ENCODE results near the gene HNRNPF. TPM values are rescaled to one million over a fixed set of nuclear protein-coding genes. Genes with fewer than 3 reads are reported as not detected.

Gene HNRNPF
- total and polyA plus RNA-seq, 12 donors = 48.7 to 207 (median 139) TPM

GRCh38 chr10:43362191-43362839, 46.7 kb downstream of the HNRNPF start:
- 1 to 14% (median 5%) methylated on average over 15 to 48 of the region's 48 CpGs for WGBS, 4 donors
- Histone ChIP-seq H3K4me3 (peak overlapping the region in 3 of 4 donors; percentile 43 to 86 (median 65)), H3K36me3 (replicated peaks in 1 of 2) (no peaks in the 10 kb centered on the region), H3K27ac (peak overlapping the region; percentile 7 to 74 (median 65)), H3K9me3 (replicated peaks in 1 of 3) (no peaks in the 10 kb centered on the region), H3K27me3 (no peaks in the 10 kb centered on the region), H3K4me1 (replicated peaks in 1 of 2) (peaks cover 9% of the 10 kb centered on the region in 2 donors)
- TF ChIP-seq CTCF (IDR thresholded peaks at IDR 0.05) = peak; percentile 21 to 43 (median 38)
- peak; percentile 31 to 71 for TF ChIP-seq POLR2A (IDR thresholded peaks at IDR 0.05)
- peak; percentile 97 to 99 (median 99) for DNase-seq
- intact Hi-C loops (cut with DNase I) = no loop called here

GRCh38 chr10:43361547-43362190, 47.3 kb downstream of the HNRNPF start:
- Histone ChIP-seq H3K27me3 (no peaks in the 10 kb centered on the region), H3K27ac (peak overlapping the region in 3 of 5 donors; percentile 49 to 74 (median 72)), H3K4me1 (replicated peaks in 1 of 2) (peaks cover 9% of the 10 kb centered on the region in 2 donors), H3K4me3 (peak overlapping the region in 3 of 4 donors; percentile 43 to 86 (median 65)), H3K36me3 (replicated peaks in 1 of 2) (no peaks in the 10 kb centered on the region), H3K9me3 (replicated peaks in 1 of 3) (no peaks in the 10 kb centered on the region)
- DNase-seq = no peak
- intact Hi-C loops (cut with DNase I) = no loop called here
- TF ChIP-seq POLR2A (IDR thresholded peaks at IDR 0.05) (no peak), CTCF (IDR thresholded peaks at IDR 0.05) (no peak)
- WGBS, 4 donors = 15 to 31% (median 20%) methylated on average over 8 to 21 of the region's 21 CpGs

GRCh38 chr10:43360086-43360485, 48.9 kb downstream of the HNRNPF start:
- intact Hi-C loops (cut with DNase I) = no loop called here
- WGBS, 4 donors = 70 to 83% (median 74%) methylated on average over 6 of the region's 6 CpGs
- Histone ChIP-seq H3K27me3 (no peaks in the 10 kb centered on the region), H3K27ac (no peak overlapping the region), H3K9me3 (replicated peaks in 1 of 3) (no peaks in the 10 kb centered on the region), H3K4me1 (replicated peaks in 1 of 2) (peaks cover 9% of the 10 kb centered on the region in 2 donors), H3K4me3 (no peak overlapping the region), H3K36me3 (replicated peaks in 1 of 2) (no peaks in the 10 kb centered on the region)
- TF ChIP-seq CTCF (IDR thresholded peaks at IDR 0.05) = no peak
- no peak for TF ChIP-seq POLR2A (IDR thresholded peaks at IDR 0.05)
- DNase-seq = no peak

- no peak overlapping the region for H3K4me3 ChIP-seq
- 53 to 79% (median 56%) methylated on average over 3 to 4 of the region's 4 CpGs for WGBS, 4 donors
- no peak overlapping the region for H3K27ac ChIP-seq
- no peaks in the 10 kb centered on the region for H3K9me3 ChIP-seq (replicated peaks in 1 of 3)
- TF ChIP-seq CTCF (IDR thresholded peaks at IDR 0.05) = no peak
- TF ChIP-seq POLR2A (IDR thresholded peaks at IDR 0.05) = no peak
- no peaks in the 10 kb centered on the region for H3K36me3 ChIP-seq (replicated peaks in 1 of 2)
- no peak for DNase-seq
- intact Hi-C loops (cut with DNase I) = no loop called here
- peaks cover 5 to 13% of the 10 kb centered on the region in 2 donors for H3K4me1 ChIP-seq (replicated peaks in 1 of 2)
- peaks cover 2% of the 10 kb centered on the region for H3K27me3 ChIP-seq
These were observed 53.1 kb downstream of the HNRNPF start for GRCh38 chr10:43355749-43356371.
